Activated naive CD8-positive, alpha-beta T cell (primary cell): ENCODE measurements around the gene RARB.

ENCODE experiments used
- H3K27ac Mint-ChIP-seq: one replicate; pipeline ENCODE4 v1.8.0; 2021; ENCODE audit warnings: mixed read lengths
- H3K27me3 Mint-ChIP-seq: one replicate; pipeline ENCODE4 v1.8.0; 2021; ENCODE audit warnings: mixed read lengths
- H3K36me3 Mint-ChIP-seq: one replicate; pipeline ENCODE4 v1.8.0; 2021; ENCODE audit warnings: mixed read lengths
- H3K4me1 Mint-ChIP-seq: one replicate; pipeline ENCODE4 v1.8.0; 2021; ENCODE audit warnings: low read depth, mixed read lengths
- H3K4me3 Mint-ChIP-seq: one replicate; pipeline ENCODE4 v1.8.0; 2021; ENCODE audit warnings: mild to moderate bottlenecking, mixed read lengths
- H3K9me3 Mint-ChIP-seq: one replicate; pipeline ENCODE4 v1.8.0; 2021; ENCODE audit warnings: low read depth, mixed read lengths

RARB gene

GRCh38 chr3:25430287-25430934 is 2.3 kb downstream of the RARB start:
- Mint-ChIP-seq H3K36me3 (no peaks in the 10 kb centered on the region), H3K4me3 (no peak overlapping the region), H3K9me3 (no peaks in the 10 kb centered on the region), H3K4me1 (peaks cover 8% of the 10 kb centered on the region), H3K27me3 (peaks cover 32% of the 10 kb centered on the region), H3K27ac (no peak overlapping the region)

- Mint-ChIP-seq H3K4me1 (peaks cover 8% of the 10 kb centered on the region), H3K27me3 (peaks cover 29% of the 10 kb centered on the region), H3K27ac (no peak overlapping the region), H3K9me3 (no peaks in the 10 kb centered on the region), H3K36me3 (no peaks in the 10 kb centered on the region), H3K4me3 (no peak overlapping the region)
Measured at GRCh38 chr3:25430935-25431770, 3.1 kb downstream of the RARB start.

GRCh38 chr3:25432176-25432720 is 4.2 kb downstream of the RARB start:
- H3K27me3 Mint-ChIP-seq, result peaks cover 24% of the 10 kb centered on the region
- peaks cover 7% of the 10 kb centered on the region for H3K4me1 Mint-ChIP-seq
- no peak overlapping the region for H3K27ac Mint-ChIP-seq
- H3K9me3 Mint-ChIP-seq, result no peaks in the 10 kb centered on the region
- no peaks in the 10 kb centered on the region for H3K36me3 Mint-ChIP-seq
- no peak overlapping the region for H3K4me3 Mint-ChIP-seq

- no peaks in the 10 kb centered on the region for H3K9me3 Mint-ChIP-seq
- H3K4me1 Mint-ChIP-seq, result peaks cover 4% of the 10 kb centered on the region
Measured at GRCh38 chr3:25433106-25433505, 5.0 kb downstream of the RARB start.

GRCh38 chr3:25433868-25434267 is 5.8 kb downstream of the RARB start:
- no peaks in the 10 kb centered on the region for H3K36me3 Mint-ChIP-seq
- no peaks in the 10 kb centered on the region for H3K9me3 Mint-ChIP-seq
- H3K4me1 Mint-ChIP-seq, result no peaks in the 10 kb centered on the region
- H3K4me3 Mint-ChIP-seq, result no peak overlapping the region
- H3K27me3 Mint-ChIP-seq, result peaks cover 14% of the 10 kb centered on the region
- no peak overlapping the region for H3K27ac Mint-ChIP-seq

More at GRCh38 chr3:25433106-25433505, 5.0 kb downstream of the RARB start:
- Mint-ChIP-seq H3K4me3 (no peak overlapping the region), H3K27ac (no peak overlapping the region), H3K36me3 (no peaks in the 10 kb centered on the region), H3K27me3 (peaks cover 20% of the 10 kb centered on the region)

GRCh38 chr3:25437953-25438352 is 9.9 kb downstream of the RARB start:
- Mint-ChIP-seq H3K9me3 (no peaks in the 10 kb centered on the region), H3K27ac (no peak overlapping the region), H3K27me3 (peaks cover 2% of the 10 kb centered on the region), H3K4me1 (no peaks in the 10 kb centered on the region), H3K4me3 (no peak overlapping the region), H3K36me3 (no peaks in the 10 kb centered on the region)

- no peaks in the 10 kb centered on the region for H3K27me3 Mint-ChIP-seq
- no peak overlapping the region for H3K4me3 Mint-ChIP-seq
- no peak overlapping the region for H3K27ac Mint-ChIP-seq
- no peaks in the 10 kb centered on the region for H3K4me1 Mint-ChIP-seq
- no peaks in the 10 kb centered on the region for H3K36me3 Mint-ChIP-seq
- no peaks in the 10 kb centered on the region for H3K9me3 Mint-ChIP-seq
Measured at GRCh38 chr3:25438791-25439555, 10.9 kb downstream of the RARB start.

DNA sequence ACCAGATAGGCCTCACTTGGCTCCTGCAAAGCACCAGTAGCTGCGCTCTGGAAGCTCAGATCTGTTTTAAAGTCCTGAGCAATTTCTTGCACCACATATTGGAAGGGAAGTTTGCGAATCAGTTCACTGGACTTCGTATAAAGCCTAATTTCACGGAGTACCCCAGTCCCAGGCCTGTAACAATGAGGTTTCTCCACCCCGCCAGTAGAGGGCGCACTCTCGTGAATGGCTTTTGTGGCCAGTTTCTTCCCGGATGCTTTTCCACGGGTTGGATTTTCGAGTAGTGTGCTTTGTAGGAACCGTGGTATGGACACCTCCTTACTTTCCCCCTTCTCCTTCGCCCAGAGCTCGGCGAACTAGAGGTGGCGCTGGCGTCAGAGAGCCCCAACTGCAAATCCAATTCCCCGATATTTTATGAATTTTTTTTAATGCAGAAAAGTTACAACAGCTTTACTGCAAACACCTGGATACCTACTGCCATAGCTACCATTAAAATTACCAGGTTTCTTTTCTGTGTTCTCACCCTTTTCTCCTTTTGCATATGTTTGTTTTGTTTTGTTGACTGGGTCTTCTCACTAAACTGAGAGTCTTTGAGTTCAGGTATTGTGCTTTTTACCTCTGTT is 13.3 kb downstream of the RARB start:
- Mint-ChIP-seq H3K27me3 (no peaks in the 10 kb centered on the region), H3K4me3 (no peak overlapping the region), H3K9me3 (no peaks in the 10 kb centered on the region), H3K4me1 (no peaks in the 10 kb centered on the region), H3K27ac (no peak overlapping the region), H3K36me3 (no peaks in the 10 kb centered on the region)

DNA sequence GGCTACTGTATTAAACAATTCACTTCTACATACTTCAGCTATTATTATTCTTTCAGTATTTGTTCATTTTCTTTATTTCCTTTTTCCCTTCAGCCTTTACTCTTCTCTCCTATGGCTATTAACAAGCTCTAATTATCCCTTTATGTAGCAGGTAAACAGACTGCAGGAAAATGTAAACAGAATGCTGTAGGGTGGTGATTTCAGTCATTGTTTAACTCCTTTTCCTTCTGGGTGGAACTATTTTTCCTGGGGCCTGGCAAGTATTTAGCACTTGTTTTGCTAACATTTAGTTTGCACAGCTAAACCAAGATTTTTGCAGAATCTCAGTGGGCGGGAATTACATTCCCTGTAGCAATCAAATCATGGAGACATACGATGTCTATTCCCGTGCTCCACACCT is 14.4 kb downstream of the RARB start:
- no peaks in the 10 kb centered on the region for H3K9me3 Mint-ChIP-seq
- H3K27ac Mint-ChIP-seq, result no peak overlapping the region

GRCh38 chr3:25444273-25444672 is 16.2 kb downstream of the RARB start:
- H3K4me3 Mint-ChIP-seq, result no peak overlapping the region
- H3K9me3 Mint-ChIP-seq, result no peaks in the 10 kb centered on the region

More for the DNA sequence above, 14.4 kb downstream of the RARB start:
- no peaks in the 10 kb centered on the region for H3K4me1 Mint-ChIP-seq
- no peaks in the 10 kb centered on the region for H3K36me3 Mint-ChIP-seq
- no peak overlapping the region for H3K4me3 Mint-ChIP-seq
- H3K27me3 Mint-ChIP-seq, result no peaks in the 10 kb centered on the region

GRCh38 chr3:25445731-25446130 is 17.7 kb downstream of the RARB start:
- H3K27ac Mint-ChIP-seq, result no peak overlapping the region
- no peaks in the 10 kb centered on the region for H3K4me1 Mint-ChIP-seq
- H3K27me3 Mint-ChIP-seq, result no peaks in the 10 kb centered on the region
- H3K36me3 Mint-ChIP-seq, result no peaks in the 10 kb centered on the region
- no peak overlapping the region for H3K4me3 Mint-ChIP-seq
- H3K9me3 Mint-ChIP-seq, result no peaks in the 10 kb centered on the region

More at GRCh38 chr3:25444273-25444672, 16.2 kb downstream of the RARB start:
- Mint-ChIP-seq H3K36me3 (no peaks in the 10 kb centered on the region), H3K4me1 (no peaks in the 10 kb centered on the region), H3K27ac (no peak overlapping the region), H3K27me3 (no peaks in the 10 kb centered on the region)

DNA sequence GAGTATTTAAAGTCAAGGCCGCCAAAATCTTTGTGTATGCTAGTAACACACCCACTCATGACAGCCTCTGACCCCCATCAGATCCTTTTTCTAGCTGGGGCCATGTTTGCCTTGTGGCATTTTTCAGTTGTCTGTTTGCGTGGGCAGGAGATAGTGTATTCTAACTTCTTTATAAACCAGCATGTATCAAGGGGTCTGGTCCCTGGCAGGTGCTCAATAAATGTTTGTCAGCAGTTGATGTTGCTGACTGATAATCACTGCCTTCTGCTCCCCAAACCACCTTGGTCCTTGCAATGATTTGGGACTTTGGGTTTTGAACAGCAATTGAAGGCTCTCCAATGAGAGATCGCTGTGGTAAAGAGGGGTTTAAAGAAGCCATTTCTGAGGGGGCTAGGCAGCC is 19.2 kb downstream of the RARB start:
- Mint-ChIP-seq H3K36me3 (no peaks in the 10 kb centered on the region), H3K4me3 (no peak overlapping the region), H3K27me3 (no peaks in the 10 kb centered on the region), H3K27ac (no peak overlapping the region), H3K4me1 (no peaks in the 10 kb centered on the region), H3K9me3 (no peaks in the 10 kb centered on the region)

DNA sequence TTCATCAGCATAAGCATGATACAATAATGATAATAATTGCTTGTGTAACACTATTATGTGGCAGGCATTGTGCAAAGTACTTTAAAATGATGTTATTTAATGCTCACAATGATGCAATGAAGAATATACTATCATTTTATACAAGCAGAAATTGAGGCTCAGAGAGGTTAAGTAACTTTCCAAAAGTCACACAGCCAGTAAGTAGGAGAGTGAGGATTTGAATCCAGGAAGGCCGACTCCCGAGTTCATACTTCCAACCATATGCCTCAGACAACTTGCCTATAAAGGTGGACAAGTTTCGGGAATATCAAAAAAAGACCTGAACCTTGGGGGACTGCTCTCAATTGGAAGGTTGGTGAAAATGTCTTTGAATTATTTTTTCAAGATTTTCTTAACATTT is 19.9 kb downstream of the RARB start:
- Mint-ChIP-seq H3K4me1 (no peaks in the 10 kb centered on the region), H3K27ac (no peak overlapping the region), H3K9me3 (no peaks in the 10 kb centered on the region), H3K4me3 (no peak overlapping the region), H3K27me3 (no peaks in the 10 kb centered on the region), H3K36me3 (no peaks in the 10 kb centered on the region)

GRCh38 chr3:25448750-25449692 is 21.0 kb downstream of the RARB start:
- H3K27ac Mint-ChIP-seq, result no peak overlapping the region
- no peak overlapping the region for H3K4me3 Mint-ChIP-seq
- H3K27me3 Mint-ChIP-seq, result no peaks in the 10 kb centered on the region
- H3K9me3 Mint-ChIP-seq, result no peaks in the 10 kb centered on the region
- no peaks in the 10 kb centered on the region for H3K4me1 Mint-ChIP-seq
- no peaks in the 10 kb centered on the region for H3K36me3 Mint-ChIP-seq
